HL-60 (cell line): ENCODE results near the gene GALNT17. TPM values are rescaled to one million over a fixed set of nuclear protein-coding genes. Genes with fewer than 3 reads are reported as not detected.

ENCODE experiments used
- microRNA-seq: library from miRNA; unstranded; fragments of <30 nt; microRNA quantifications from one replicate; pipeline ENCODE4, GENCODE V29; 2018

Gene GALNT17

Small RNAs within 50 kb of the gene (microRNA-seq; reads per million reads assigned to microRNA genes)
- gene MIR3914-1 (not detected), gene MIR3914-2 (not detected)
